ENCODE measurements around the gene MKLN1. TPM values are rescaled to one million over a fixed set of nuclear protein-coding genes. Genes with fewer than 3 reads are reported as not detected.

The MKLN1 gene
- polyA plus RNA-seq, 1 of the 3 experiments (the other 2 are of a cell fraction): 11.0 TPM

DNA sequence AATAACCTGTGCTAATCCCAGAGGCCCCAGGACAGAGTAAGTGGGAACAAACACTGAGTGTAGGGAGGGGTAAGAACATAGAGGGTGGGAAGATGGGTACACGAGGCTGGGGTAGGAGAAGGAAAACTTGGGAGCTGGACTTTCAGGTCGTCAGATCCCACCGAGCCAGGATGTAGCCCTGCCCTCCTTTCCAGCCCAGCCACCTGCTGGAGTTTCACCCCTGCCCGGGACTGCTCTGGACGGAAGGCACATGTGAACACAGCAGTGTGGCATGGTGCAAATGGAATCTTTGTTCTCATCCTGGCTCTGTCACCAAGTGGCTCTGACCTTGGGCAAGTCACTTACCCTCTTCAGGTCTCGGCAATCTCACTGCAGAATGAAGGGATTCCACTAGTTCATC is 176.0 kb downstream of the MKLN1 start:
- Histone ChIP-seq H3K27me3 (ENCODE audit: insufficient read depth) (no peaks in the 10 kb centered on the region), H2AFZ (ENCODE audit: low read depth) (no peak overlapping the region), H4K20me1 (ENCODE audit: insufficient read depth) (peaks cover 73% of the 10 kb centered on the region), H3K36me3 (replicated peaks in 1 of 2; ENCODE audit: control insufficient read depth in 1 of 2, insufficient read depth in 2 of 2, low read length in 1 of 2) (peaks cover 53 to 61% of the 10 kb centered on the region in 2 experiments), H3K9me2 (no peaks in the 10 kb centered on the region), H3K9ac (no peak overlapping the region), H3K4me2 (no peak overlapping the region), H3K27ac (ENCODE audit: low read depth in 2 of 2, low read length in 1 of 2) (peak overlapping the region; percentile 57 to 89), H3K9me3 (no peaks in the 10 kb centered on the region), H3K79me2 (ENCODE audit: insufficient read depth) (peaks cover 34% of the 10 kb centered on the region), H3K4me1 (ENCODE audit: control insufficient read depth in 1 of 2, insufficient read depth in 2 of 2, low read depth in 1 of 2, low read length in 1 of 2) (peaks cover 20 to 34% of the 10 kb centered on the region in 2 experiments; a peak in 3 of 4 replicates), H3K4me3 (ENCODE audit: low read depth in 2 of 2, low read length in 1 of 2) (no peak overlapping the region), H3F3A (replicated peaks; ENCODE audit: insufficient read depth) (peaks cover 80% of the 10 kb centered on the region)
- ChIA-PET CTCF (interaction anchor here (0.8 to 15.5 kb wide), 10 partner anchors 11 to 607 kb away, joined by 3 to 291 read pairs (median 4); no protein-coding TSS in a partner anchor), POLR2A (interaction anchor here (2.1 kb wide), 1 partner anchor 10 kb away, joined by 5 read pairs; no protein-coding TSS in a partner anchor)
- no peak for DNase-seq
- 86% methylated on average over 6 of the region's 6 CpGs for WGBS (ENCODE audit: low lambda C conversion rate)
- TF ChIP-seq RCOR1 (IDR thresholded peaks at IDR 0.05; ENCODE audit: low read length): no peak
- TF ChIP-seq GATA2 (CRISPR knock-in tag; IDR thresholded peaks at IDR 0.05): no peak
- no peak for TF ChIP-seq EZH2phosphoT487 (IDR thresholded peaks at IDR 0.05; ENCODE audit: borderline replicate concordance, low read depth)
- no peak for TF ChIP-seq MXI1 (IDR thresholded peaks at IDR 0.05; ENCODE audit: low read depth, low read length)
- TF ChIP-seq, protein P1, sequence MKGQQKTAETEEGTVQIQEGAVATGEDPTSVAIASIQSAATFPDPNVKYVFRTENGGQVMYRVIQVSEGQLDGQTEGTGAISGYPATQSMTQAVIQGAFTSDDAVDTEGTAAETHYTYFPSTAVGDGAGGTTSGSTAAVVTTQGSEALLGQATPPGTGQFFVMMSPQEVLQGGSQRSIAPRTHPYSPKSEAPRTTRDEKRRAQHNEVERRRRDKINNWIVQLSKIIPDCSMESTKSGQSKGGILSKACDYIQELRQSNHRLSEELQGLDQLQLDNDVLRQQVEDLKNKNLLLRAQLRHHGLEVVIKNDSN (IDR thresholded peaks at IDR 0.05; ENCODE audit: borderline replicate concordance, low read depth): no peak
- no peak for TF ChIP-seq TAF1 (IDR thresholded peaks at IDR 0.05; ENCODE audit: borderline replicate concordance, low read depth, low read length)
- TF ChIP-seq RFX5 (IDR thresholded peaks at IDR 0.05; ENCODE audit: low read length): no peak
- TF ChIP-seq, protein P2, sequence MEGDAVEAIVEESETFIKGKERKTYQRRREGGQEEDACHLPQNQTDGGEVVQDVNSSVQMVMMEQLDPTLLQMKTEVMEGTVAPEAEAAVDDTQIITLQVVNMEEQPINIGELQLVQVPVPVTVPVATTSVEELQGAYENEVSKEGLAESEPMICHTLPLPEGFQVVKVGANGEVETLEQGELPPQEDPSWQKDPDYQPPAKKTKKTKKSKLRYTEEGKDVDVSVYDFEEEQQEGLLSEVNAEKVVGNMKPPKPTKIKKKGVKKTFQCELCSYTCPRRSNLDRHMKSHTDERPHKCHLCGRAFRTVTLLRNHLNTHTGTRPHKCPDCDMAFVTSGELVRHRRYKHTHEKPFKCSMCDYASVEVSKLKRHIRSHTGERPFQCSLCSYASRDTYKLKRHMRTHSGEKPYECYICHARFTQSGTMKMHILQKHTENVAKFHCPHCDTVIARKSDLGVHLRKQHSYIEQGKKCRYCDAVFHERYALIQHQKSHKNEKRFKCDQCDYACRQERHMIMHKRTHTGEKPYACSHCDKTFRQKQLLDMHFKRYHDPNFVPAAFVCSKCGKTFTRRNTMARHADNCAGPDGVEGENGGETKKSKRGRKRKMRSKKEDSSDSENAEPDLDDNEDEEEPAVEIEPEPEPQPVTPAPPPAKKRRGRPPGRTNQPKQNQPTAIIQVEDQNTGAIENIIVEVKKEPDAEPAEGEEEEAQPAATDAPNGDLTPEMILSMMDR (IDR thresholded peaks at IDR 0.05): no peak
- no peak for TF ChIP-seq SMC3 (IDR thresholded peaks at IDR 0.05; ENCODE audit: low read depth, low read length)
- no peak; the same call in 1 of the 2 replicates for TF ChIP-seq POLR2AphosphoS5 (IDR thresholded peaks at IDR 0.05; ENCODE audit: low read depth, low read length)
- no peak for TF ChIP-seq FOXM1 (IDR thresholded peaks at IDR 0.05; ENCODE audit: low read depth)
- no peak for TF ChIP-seq ELF1 (IDR thresholded peaks at IDR 0.05)
- TF ChIP-seq EP300 (IDR thresholded peaks at IDR 0.05; ENCODE audit: borderline replicate concordance in 1 of 2, low read depth in 1 of 2, low read length in 1 of 2): no peak
- TF ChIP-seq CHD2 (IDR thresholded peaks at IDR 0.05; ENCODE audit: low read length, partially characterized antibody): no peak
- TF ChIP-seq, protein P3, sequence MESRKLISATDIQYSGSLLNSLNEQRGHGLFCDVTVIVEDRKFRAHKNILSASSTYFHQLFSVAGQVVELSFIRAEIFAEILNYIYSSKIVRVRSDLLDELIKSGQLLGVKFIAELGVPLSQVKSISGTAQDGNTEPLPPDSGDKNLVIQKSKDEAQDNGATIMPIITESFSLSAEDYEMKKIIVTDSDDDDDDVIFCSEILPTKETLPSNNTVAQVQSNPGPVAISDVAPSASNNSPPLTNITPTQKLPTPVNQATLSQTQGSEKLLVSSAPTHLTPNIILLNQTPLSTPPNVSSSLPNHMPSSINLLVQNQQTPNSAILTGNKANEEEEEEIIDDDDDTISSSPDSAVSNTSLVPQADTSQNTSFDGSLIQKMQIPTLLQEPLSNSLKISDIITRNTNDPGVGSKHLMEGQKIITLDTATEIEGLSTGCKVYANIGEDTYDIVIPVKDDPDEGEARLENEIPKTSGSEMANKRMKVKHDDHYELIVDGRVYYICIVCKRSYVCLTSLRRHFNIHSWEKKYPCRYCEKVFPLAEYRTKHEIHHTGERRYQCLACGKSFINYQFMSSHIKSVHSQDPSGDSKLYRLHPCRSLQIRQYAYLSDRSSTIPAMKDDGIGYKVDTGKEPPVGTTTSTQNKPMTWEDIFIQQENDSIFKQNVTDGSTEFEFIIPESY (IDR thresholded peaks at IDR 0.05; ENCODE audit: borderline replicate concordance, low read depth): no peak
- TF ChIP-seq, protein P4, sequence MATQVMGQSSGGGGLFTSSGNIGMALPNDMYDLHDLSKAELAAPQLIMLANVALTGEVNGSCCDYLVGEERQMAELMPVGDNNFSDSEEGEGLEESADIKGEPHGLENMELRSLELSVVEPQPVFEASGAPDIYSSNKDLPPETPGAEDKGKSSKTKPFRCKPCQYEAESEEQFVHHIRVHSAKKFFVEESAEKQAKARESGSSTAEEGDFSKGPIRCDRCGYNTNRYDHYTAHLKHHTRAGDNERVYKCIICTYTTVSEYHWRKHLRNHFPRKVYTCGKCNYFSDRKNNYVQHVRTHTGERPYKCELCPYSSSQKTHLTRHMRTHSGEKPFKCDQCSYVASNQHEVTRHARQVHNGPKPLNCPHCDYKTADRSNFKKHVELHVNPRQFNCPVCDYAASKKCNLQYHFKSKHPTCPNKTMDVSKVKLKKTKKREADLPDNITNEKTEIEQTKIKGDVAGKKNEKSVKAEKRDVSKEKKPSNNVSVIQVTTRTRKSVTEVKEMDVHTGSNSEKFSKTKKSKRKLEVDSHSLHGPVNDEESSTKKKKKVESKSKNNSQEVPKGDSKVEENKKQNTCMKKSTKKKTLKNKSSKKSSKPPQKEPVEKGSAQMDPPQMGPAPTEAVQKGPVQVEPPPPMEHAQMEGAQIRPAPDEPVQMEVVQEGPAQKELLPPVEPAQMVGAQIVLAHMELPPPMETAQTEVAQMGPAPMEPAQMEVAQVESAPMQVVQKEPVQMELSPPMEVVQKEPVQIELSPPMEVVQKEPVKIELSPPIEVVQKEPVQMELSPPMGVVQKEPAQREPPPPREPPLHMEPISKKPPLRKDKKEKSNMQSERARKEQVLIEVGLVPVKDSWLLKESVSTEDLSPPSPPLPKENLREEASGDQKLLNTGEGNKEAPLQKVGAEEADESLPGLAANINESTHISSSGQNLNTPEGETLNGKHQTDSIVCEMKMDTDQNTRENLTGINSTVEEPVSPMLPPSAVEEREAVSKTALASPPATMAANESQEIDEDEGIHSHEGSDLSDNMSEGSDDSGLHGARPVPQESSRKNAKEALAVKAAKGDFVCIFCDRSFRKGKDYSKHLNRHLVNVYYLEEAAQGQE (IDR thresholded peaks at IDR 0.05; ENCODE audit: low read depth, low read length): no peak
- no peak for TF ChIP-seq FOXJ3 (CRISPR knock-in tag; IDR thresholded peaks at IDR 0.05)

All from SK-N-SH (cell line).